ENCODE results near the gene NSD2.

- no peak for TF ChIP-seq CTCF (IDR thresholded peaks at IDR 0.05)
- TF ChIP-seq POLR2A (IDR thresholded peaks at IDR 0.05) = no peak
Measured at GRCh38 chr4:1964971-1965370, 93.8 kb downstream of the NSD2 start.

All from right lobe of liver (tissue), 4 donors.